ENCODE measurements around the gene HSPBP1.

The HSPBP1 gene

DNA sequence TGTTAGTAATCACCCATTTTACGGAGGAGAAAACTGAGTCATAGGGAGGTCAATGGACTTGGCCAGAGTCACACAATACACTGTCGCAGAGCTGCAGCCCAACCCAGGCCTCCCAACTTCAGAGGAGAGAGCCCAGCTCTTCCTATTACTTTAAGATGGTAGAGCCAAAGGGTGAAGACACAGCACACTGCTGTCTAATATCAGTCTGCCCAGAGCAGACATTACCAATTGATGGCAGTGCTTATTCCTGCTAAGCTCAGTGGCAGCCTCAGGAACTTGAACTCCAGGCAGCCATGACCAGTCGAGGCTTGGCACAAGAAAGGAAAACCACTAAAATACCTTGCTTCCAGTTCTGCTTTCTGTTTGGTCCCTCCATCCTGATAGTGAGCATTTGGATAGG lies 26.8 kb upstream of the HSPBP1 start:
- no peak overlapping the region for H3K27ac ChIP-seq
- no peak overlapping the region for H3K4me3 ChIP-seq

DNA sequence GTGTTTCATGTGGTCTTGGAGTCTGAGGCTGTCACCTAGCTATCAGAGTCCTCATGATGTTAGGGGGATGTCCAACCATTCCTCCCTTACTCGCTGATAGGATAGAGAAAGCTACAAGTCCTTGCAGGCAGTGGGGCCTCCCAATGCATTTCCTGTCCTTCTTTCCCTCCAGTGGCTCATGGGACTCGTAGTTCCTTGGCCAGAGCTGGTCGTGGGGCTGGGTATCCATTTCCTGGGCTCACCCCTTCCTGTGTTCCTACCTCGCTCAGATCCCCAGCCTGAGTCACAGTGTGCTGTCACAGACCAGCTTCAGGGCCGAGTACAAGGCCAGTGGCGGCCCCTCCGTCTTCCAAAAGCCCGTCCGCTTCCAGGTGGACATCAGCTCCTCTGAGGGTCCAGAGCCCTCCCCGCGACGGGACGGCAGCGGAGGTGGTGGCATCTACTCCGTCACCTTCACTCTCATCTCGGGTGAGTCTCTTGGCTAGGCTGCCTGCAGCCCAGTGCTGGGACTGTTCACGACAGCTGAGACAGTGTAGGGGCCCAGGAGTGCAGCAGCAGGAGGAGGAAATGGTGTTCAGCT lies 26.2 kb upstream of the HSPBP1 start:
- Histone ChIP-seq H3K27ac (no peak overlapping the region), H3K4me3 (no peak overlapping the region)

DNA sequence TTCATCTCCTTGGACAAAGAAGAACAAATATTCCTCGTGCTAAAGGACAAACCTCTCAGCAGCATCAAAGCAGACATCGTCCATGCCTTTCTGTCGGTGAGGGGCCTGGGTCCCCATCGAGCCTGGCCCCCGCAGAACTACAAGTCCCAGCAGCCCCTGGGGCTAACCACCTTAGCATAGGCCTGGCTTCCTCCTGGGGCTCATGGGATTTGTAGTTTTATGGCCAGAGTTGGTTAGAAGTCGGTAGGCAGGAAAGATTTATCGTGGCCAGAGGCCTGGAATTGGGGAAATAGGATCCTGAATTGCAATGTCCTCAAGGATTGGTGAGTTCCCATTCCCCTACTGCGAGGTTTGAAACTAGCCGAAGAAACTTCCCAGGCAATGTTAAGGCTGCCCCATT lies 25.6 kb upstream of the HSPBP1 start:
- no peak overlapping the region for H3K4me3 ChIP-seq
- no peak overlapping the region for H3K27ac ChIP-seq

DNA sequence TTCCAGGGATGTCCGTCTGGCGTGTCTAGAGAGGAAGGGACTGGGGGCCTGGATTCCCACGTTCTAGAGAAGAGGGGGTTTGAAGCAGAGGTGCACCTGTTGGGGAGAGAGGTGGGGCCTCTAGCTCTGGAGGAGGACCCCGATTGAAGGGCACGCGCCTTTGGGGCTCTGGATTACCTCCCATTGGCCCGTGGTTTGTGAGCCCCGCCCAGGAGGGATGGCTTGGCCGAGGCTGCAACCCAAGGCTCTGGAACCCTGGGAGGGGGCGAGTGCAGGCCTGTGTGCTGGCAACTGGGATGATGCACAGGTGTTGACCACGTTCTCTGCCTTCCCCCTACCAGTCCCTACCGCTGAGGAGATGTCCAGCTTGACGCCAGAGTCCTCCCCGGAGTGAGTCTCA lies 25.1 kb upstream of the HSPBP1 start:
- H3K27ac ChIP-seq: no peak overlapping the region
- no peak overlapping the region for H3K4me3 ChIP-seq

DNA sequence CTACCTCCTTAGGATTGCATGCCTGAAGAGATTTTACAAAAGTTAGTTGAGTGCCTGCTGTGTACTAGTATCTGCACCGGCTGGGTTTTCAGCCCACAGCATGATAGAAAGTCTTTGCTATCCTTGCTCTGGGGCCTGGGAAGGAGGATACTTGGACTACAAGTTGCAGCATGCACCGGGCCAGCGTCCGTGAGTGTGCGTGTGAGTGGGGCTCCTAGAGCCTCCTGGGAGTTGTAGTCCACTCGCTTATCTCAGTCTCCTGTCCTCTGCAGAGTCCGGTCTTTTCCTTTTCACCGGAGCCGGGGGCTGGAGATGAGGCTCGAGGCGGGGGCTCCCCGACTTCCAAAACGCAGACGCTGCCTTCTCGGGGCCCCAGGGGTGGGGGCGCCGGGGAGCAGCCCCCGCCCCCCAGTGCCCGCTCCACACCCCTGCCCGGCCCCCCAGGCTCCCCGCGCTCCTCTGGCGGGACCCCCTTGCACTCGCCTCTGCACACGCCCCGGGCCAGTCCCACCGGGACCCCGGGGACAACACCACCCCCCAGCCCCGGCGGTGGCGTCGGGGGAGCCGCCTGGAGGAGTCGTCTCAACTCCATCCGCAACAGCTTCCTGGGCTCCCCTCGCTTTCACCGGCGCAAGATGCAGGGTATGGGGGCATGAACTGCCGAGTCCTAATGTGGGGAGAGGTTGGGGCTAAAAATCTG lies 24.5 kb upstream of the HSPBP1 start:
- H3K27ac ChIP-seq: no peak overlapping the region
- no peak overlapping the region for H3K4me3 ChIP-seq

DNA sequence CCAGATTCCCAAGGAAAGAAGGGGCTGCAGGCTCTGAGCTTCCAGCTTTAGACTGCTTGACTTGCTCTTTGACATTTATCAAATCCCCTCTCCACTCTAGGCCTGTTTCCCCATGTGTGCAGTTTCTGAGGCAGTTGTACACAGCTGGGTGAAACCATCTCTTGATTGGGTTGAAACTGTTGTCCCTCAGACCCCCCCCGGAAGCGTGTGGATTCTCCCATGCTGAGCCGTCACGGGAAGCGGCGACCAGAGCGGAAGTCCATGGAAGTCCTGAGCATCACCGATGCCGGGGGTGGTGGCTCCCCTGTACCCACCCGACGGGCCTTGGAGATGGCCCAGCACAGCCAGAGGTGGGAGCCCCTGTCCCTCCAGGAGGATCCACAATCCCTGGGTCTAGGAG lies 23.6 kb upstream of the HSPBP1 start:
- H3K27ac ChIP-seq: no peak overlapping the region
- H3K4me3 ChIP-seq: no peak overlapping the region

DNA sequence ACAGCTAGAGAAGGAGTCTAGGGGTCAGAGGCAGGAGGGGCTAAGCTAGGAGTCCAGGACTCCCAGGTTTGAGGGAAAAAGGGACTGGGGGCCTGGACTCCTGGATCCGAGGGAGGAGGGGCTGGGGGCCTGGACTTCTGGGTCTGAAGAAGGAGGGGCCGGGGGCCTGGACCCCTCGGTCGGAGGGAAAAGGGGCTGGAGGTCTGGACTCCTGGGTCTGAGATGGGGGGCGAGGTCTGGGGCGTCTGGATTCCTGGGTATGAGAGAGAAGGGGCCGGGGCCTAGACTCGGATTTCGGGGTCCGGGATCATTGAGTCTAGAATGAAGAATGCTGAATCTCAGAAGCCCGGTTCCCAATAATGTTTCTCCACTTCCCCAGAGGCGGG lies 22.4 kb upstream of the HSPBP1 start:
- H3K27ac ChIP-seq: peak overlapping the region in 9 of 21 experiments; percentile 1 to 53 (median 10)
- peak overlapping the region in 4 of 7 experiments; percentile 7 to 36 (median 22) for H3K4me3 ChIP-seq

DNA sequence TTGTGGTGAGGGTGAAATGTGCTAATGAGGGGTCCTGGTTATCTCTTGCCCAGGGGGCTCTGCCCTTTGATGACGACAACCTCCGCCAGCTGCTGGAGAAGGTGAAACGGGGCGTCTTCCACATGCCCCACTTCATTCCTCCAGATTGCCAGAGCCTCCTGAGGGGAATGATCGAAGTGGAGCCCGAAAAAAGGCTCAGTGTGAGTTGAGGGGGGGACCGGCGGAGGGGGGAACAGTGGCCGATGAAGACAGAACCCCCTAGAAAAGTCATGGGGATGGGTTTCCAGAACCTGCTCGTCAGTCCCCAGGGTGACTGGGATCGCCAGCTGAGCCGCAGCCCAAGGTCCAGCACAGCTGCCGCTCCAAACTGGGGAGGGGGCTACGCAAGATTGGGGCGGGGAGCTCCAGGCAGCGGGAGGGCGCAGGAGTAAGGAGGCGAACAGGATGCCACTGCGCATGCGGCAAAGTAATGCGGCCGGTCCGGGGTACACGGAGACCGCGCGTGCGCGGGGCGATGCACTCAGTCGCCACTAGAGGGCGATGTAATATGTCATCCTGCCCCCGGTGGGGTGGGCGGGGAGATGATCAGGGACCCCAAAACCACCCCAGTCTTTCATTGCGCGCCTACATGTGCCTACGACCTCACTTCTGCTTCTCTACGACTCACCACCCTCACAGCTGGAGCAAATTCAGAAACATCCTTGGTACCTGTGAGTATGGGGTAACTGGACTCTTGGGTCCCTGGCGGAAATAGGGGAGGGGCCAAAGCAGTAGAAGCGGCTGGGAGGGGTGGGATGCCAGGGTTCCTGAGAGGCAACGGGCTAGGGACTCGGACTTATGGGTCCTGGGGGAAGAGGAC lies 21.8 kb upstream of the HSPBP1 start:
- peak overlapping the region in 5 of 7 experiments; percentile 7 to 36 (median 22) for H3K4me3 ChIP-seq
- peak overlapping the region in 13 of 21 experiments; percentile 1 to 53 (median 26) for H3K27ac ChIP-seq

DNA sequence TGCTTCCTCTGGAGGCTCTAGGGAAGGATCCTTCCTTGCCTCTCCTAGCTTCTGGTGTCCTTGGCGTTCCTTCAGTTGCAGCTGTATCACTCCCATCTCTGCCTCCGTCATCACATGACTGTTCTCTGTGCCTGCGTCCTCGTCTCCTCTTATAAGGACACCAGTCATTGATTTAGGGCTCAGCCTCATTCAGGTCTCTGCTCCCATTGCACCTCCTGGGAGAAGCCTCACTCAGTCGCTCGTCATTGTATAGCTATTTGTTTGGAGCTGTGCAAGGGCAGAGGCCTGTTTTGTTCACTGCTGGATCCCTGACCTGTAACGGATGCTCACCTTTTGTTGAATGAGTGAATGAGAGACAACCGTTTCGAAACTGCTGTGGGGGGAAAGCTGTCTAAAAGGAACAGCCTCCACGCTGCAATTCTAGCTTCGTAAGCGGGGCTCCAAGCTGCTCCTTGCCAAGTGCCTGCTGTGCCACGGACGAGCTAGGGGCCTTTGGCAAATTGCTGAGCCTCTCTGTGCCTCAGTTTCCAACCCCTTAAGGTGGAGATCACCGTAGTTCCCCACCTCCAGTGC lies 21.1 kb upstream of the HSPBP1 start:
- H3K27ac ChIP-seq: peak overlapping the region in 1 of 21 experiments; percentile 53
- no peak overlapping the region for H3K4me3 ChIP-seq

DNA sequence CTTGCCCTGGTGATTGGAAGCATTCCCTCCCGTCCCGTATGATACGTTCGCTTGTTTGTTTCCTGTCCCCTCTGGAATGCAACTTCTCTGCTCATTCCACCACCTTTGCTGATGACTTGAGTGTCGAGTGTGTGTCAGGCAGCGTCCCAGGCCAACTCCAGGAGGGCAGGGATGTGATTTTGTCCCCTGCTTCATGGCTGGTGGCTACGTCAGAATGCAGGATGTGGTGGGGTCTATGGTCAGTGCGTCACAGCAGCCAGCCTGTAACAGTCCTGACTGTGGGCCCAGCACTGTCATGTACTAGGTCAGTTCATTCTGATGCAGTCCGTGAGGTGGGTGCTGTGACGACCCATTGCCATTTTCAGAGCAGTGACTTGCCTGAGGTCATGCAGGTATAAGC lies 20.1 kb upstream of the HSPBP1 start:
- H3K27ac ChIP-seq: no peak overlapping the region

DNA sequence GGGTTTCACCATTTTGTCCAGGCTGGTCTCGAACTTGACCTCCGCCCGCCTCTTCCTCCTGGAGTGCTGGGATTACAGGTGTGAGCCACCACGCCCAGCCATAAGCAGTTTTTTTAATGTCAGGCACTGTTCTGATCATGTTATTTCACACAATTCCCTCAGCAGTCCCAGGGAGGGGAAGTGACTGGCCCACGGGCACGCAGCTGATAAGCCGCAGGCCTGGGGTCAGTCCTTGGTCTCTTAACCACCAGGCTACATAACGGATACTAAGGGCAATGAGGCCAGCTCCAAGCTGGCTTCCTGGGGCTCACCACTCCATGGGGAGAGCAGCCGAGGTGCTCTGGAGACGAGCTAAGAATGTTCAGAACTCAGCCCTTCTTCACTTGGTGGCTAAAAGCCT lies 17.4 kb upstream of the HSPBP1 start:
- H3K4me3 ChIP-seq: no peak overlapping the region
- H3K27ac ChIP-seq: no peak overlapping the region

More for the DNA sequence above, 20.1 kb upstream of the HSPBP1 start:
- no peak overlapping the region for H3K4me3 ChIP-seq

DNA sequence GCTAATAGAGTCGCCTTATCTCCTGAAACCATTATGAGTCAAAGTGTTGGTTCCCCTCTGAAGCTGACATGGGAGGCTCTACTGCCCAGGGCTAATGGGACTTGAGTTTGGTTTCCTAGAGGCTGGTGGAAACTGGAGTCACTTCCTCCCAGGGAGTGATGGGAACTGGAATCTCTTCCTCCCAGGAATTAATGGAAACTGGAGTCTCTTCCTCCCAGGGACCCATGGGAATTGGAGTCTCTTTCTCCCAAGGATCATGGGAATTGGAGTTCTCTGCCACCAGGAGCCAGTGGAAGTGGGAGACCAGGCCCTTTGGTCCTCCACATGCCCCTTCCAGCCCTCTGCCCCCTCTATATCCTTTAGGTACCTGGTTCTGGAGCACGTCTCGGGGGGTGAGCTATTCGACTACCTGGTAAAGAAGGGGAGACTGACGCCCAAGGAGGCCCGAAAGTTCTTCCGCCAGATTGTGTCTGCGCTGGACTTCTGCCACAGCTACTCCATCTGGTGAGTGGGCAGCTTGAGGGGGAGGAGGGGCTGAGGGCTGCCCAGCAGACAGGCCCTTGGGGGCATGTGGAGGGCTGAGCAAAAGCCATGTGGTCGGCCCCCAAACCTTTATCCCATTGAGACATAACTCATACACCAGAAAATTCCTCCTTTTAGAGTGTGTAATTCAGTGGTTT lies 9.3 kb upstream of the HSPBP1 start:
- H3K27ac ChIP-seq: no peak overlapping the region
- H3K4me3 ChIP-seq: no peak overlapping the region

DNA sequence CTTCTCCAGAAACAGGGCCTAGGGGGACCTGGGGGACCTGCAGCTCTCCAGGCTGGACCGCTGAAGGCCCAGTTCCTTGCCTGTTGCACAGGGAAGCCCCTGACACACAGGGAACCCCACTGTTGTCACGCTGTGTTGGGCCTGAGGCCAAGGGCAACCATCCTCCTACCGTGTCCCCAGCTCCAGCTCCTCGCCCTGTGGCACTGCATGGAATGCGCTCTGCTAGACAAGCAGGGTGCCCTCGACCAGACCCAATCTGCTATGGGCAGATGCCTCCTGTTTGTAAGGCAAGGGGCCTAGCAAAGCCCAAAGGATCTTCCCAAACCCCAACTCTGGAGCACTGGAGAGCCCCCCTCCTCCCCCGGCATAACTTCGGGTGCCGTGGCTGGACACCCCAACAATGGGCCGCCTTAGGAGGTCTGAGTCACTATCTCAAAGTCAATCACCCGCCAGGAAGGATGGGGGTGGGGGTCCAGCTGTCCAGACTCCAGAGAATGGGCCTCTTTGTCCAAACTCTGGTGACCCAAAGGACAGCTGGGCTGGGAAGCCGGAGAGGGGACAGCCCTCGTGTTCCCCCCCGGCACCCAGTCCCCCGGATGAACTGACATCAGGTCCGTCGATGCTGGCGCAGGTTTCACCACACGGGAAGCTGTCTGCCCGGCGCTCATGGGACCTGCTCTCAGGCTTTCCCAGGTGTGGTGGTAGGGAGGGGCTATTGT lies 7.6 kb upstream of the HSPBP1 start:
- H3K27ac ChIP-seq: no peak overlapping the region
- no peak overlapping the region for H3K4me3 ChIP-seq

DNA sequence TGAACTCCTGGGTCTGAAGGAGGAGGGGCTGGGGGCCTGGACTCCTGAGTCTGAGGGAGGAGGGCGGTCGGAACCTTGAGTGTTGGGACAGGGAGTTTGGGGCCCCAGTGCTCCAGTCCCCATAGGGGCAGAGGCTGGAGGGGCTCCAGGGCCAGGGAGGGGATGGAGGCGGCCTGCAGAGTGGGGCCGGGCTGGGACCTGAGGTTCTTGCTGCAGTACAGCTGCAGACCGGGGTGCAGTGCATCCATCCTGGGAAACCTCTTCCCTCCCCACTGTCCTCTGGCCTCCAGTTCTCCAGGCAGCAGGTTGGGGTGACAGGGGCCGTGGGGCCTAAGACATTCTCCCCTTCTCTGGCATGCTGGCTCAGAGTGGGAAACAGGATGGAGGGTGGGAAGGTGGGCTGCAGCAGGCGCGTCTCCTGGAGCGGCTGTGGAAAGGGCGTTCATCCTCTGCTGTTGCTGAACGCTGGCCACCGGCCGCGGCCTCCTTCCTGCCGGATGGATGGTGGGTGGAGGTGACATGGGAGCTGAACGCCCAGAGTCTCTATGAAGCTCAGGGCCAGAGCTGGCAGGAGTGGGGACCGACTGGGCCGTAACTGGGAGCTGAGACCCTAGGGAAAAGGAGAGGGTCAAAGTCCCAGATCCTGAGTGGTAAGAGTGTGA lies 5.5 kb upstream of the HSPBP1 start:
- Histone ChIP-seq H3K27ac (peak overlapping the region in 1 of 21 experiments; percentile 84), H3K4me3 (no peak overlapping the region)

DNA sequence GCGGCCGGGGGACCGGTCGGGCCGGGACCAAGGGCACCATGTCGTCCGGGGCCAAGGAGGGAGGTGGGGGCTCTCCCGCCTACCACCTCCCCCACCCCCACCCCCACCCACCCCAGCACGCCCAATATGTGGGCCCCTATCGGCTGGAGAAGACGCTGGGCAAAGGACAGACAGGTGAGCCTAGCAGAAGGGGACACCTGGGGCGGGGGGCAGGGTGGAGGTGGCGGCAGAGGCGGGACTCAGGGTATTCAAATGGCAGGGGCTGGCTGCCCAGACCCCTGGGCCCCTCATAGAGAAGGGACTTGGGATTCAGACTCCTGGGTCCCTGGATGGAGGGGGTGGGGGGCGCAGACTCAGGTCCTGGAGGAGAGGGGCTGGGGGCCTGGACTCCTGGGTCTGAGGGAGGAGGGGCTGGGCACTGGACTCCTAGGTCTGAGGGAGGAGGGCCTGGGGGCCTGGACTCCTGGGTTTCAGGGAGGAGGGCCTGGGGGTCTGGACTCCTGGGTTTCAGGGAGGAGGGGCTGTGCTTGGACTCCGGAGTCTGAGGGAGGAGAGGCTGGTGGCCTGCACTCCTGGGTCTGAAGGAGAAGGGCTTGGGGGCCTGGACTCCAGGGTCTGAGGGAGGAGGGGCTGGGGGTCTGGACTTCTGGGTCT lies 4.6 kb upstream of the HSPBP1 start:
- peak overlapping the region in 15 of 21 experiments; percentile 43 to 85 (median 66) for H3K27ac ChIP-seq
- peak overlapping the region; percentile 23 to 45 (median 32) for H3K4me3 ChIP-seq

DNA sequence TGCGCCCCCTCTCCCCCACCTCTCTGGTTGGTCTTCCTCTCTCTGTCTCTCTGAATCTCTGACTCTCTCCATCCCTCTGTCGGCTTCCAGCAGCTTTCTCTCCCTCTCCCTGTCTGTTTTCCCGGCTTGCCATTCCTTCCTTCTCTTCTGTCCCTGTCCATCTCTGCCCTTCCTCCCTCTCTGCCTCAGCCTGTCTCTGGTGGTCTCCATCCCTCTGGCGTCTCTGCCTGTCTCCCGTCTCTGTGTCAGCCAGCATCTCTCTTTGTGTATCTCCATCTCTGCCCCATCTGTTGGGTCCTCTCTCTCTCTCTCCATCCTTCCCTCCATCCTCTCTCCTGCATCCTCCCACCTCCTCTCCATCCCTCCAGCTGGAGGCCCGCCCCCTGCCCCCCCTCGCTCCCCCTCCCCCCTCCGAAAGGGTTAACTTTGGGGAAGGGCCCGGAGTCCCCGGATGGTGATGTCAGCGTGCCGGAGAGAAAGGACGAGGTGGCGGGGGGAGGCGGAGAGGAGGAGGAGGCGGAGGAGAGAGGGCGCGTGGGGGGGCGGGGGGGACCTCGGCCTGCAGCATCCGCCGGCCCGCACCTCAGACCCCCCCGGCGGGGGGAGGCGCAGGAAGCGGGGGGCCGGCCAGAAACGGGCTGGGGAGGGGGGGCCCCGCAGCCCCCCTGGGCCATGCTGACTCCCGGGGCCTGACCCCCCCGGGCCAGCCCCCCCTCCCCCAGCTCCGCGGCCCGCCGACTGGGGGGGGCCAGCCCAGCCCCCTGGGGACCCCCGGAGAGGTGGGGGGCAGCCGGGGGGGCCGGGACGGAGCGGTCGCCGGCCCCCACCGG lies 3.9 kb upstream of the HSPBP1 start, which contains the start of gene BRSK1:
Gene BRSK1 (plus strand): TSS at position 450 of the 830 bp plus-strand sequence. CDS start 446 bp downstream, outside the sequence.
- peak within 1 kb of the TSS; percentile 23 to 45 (median 32) for H3K4me3 ChIP-seq
- H3K27ac ChIP-seq: peak within 1 kb of the TSS in 15 of 21 experiments; percentile 43 to 85 (median 66)

DNA sequence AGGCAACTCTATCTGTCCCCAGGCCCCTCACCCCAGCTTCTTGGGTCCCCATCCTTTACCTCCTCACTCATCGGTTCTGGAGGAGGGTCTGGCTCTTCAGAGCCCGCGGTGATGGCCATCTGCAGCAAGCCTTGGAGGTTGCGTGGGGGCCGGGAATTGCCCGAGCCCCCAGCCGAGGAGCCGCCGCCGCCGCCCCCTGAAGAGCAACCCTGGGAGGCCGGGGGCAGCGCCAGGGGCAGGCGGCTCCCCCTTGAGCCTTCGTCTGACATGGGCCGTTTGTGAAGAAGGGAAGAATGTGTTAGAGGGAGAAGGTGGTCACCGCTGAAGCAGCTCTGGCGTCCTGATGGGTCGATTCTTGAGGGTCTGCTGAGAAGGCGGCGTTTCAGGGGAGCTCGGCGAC lies 570 bp downstream of the HSPBP1 start:
- peak overlapping the region in 19 of 21 experiments; percentile 13 to 84 (median 70) for H3K27ac ChIP-seq
- H3K4me3 ChIP-seq: peak overlapping the region; percentile 60 to 91 (median 71)

Data from skin epidermis (tissue), 12 donors.